NK-92 (cell line): ENCODE data around the gene ADGRA3.
"Not testable (repeated sequence)": the region's sequence is repeated elsewhere in the genome, so short reads cannot be mapped to it uniquely, and the experiment has no call there.

Experiments
- DNase-seq: peaks from one replicate; lab custom pipeline; 2025; ENCODE audit not compliant: unreplicated experiment; lab: John Stamatoyannopoulos, UW

The ADGRA3 gene

DNA sequence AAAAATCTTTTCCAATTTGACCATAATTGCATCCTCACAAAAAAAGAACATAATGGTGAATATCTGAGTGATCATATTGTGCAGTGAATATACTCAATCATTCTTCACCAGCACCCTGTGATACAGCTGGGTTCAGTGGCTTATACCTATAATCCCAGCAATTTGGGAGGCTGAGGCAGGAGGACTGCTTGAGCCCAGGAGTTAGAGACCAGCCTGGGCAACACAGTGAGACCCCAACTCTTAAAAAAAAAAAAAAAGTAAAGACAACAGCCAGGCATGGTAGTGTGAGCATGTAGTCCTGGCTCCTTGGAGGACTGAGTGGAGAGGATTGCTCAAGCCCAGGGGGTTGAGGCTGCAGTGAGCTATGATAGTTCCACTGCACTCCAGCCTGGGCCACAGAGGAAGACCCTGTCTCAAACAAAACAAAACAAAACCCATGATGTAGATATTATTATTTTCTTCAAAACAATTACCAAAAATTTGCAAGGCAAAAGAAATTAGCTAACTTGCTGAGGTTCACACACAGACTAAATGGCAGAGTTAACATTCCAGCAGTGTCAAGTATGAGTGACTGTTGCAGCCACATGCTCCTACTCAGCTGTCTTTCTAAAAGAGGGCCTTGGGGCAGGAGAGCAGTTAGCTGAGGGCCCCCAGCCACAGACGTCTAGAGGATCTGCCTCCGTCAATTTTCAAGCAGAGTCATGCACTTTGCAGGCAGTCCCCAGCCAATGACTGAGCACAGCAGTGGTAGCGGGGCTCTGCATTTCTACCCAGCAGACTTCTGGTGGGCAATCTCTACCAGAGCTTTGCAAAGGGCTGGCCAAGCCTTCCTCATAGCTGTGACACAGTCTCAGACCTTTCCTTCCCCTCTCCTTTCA lies 33.4 kb downstream of the ADGRA3 start:
- DNase-seq: no peak

DNA sequence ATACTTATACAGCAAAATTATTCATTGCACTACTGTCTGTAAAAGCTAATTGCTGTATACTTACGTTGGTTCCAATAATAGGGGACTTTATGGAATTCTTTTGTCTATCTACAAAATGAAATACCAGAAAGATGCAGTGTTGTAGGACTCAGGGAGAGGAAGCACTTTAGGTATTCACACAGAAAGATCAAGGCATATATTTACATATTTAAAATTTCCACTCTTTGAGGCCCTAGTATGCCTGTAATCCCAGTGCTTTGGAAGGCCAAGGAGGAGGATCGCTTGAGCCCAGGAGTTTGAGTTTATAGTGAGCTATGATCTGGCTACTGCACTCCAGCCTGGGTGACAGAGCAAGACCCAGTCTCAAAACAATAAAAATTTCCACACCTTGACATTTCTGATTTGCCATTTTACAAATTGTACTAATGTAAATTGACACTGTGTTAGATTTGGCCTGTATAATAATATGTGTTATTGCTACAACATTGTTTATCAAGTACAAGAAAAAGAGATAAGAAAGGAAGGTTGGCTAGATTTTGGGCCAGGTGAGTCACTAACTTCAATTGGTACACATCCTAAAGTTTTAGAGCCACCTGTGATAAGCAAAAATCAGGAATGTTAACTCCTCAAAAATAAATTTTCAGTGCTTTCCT lies 35.1 kb downstream of the ADGRA3 start:
- DNase-seq: no peak

DNA sequence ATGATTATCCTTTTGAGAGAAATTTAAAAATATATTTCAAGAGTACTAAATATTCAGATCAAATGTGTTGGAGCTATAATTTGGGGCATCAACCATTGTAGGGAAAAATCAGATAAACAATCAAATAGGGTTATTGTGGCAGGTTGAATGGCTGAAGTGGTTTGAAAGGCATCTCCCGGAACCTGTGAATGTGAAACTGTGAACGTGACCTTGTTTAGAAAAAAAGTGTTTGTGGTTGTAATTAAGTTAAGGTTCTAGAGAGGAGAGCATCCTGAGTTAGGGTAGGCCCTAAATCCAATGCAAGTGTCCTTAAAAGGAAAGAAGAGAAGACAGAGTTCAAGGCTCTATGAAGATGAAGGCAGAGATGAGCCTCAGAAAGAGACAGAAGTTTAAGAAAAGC lies 37.4 kb downstream of the ADGRA3 start:
- DNase-seq: no peak

DNA sequence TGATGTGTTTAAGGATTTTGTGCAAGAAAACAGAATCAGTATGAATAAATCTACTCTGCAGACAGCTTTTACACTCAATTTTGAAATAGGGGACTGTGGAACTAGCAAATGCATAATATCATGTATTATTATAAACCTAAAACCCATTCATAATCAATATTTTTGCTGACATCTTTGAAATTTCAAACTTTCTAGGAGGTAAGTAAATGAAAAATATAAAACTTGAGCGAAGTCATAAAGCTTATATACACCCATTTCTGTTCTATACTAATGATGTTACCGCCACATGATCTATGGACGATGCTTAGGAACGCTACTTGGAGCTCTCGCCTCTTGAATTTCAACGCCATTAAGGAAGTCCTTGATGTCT lies 38.1 kb downstream of the ADGRA3 start:
- no peak for DNase-seq

DNA sequence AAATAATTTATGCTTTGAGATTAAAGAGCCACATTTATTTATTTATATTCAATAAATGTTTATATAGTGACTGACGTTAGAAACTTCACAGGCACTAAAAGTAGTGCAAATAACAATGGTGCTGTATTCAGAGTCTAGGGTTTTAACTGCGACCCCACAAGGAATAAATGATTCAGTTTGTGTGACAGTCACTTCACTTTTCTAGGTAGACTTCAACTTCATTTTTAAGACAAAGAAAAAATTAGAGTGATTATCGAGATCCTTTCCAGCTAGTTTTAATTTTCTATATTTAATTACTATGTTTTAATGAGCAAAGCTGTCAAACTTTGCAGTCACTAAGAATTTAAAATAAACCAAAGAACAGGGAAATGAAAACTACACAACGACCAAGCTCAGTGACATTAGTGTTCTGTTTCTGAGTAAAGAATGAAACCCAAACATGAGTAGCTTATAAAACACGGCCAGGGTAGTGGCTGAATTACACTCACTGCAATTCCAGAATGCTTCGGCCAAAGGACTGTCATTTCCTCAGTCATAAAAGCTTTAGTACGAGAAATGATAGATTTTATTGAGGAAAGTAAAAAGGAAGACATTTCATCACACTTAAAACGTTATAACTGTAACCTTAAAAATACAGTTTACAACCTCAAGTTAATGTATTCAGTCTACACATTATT lies 38.6 kb downstream of the ADGRA3 start:
- DNase-seq: no peak

DNA sequence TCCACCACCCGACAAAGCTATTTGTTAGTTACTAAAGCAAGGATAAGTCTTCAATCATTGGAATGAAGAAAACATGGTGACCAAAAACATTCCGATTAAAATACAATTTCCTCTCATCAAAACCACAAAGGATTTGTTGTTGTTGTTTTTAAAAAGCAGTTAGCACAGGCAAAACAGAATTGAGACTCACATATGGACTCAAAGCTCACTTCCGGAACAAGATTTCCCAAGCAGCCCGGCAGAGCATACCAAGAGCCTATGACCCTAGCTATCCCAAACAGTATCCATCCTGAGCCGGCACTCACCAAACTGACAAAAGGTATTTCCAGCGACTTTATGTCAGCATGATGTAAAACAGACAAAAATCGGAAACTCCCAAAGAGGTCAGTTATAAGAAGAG lies 39.9 kb downstream of the ADGRA3 start:
- DNase-seq: no peak

DNA sequence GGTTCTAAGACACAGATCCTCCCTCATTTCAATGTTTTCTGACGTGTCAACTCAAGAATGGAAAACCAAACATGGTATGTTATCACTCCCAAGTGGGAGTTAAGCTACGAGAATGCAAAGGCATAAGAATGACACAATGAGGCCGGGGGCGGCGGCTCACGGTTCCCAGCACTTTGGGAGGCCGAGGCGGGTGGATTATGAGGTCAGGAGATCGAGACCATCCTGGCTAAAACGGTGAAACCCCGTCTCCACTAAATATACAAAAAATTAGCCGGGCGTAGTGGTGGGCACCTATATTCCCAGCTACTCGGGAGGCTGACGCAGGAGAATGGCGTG lies 40.6 kb downstream of the ADGRA3 start:
- not testable (repeated sequence) for DNase-seq

DNA sequence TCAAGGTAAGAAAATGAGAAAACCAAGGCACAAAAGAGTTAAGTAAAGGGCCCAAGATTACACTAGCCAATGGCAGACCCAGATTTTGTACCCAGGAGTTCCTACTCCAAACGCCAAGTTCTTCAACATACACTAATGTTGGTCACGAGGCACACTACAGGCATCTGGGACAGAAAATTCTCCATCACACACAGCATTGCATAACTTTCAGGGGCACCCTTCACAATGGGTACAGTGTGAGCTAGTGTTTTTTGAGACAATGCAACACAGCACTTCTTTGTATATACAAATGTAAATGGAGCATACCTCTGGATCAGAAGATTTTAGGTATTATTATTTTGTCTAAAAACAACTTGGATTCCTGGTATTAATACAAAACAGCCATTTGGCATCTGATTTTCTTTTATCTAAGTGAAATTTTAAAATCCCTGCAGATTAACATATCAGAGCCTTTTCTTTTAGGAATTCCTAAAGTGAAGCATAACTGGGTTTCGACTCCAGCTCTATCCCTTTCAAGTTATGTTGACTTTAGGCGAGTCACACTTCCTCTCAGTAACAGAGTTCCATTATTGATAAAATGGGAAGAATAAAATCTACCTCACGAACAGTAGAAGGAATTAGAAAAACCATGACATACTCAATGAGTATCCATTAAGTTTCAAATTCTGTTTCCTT lies 41.1 kb downstream of the ADGRA3 start:
- no peak for DNase-seq

DNA sequence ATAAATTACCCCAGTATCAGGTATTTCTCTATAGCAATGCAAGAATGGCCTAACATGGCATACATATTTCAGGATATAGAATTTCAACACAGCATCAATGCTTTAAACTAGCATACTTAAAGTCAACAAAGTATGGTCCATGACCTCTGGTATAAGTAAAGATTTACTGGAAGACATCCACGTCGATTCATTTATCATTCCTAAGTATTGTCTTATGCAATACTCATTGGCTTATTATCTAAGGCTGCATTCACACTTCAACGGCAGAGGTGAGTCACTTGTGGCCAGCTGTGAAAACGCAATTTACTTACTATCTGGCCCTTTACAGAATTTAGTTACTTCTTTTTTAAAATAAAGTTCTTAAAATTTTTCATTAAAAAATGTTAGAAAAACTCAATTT lies 42.6 kb downstream of the ADGRA3 start:
- DNase-seq: no peak

DNA sequence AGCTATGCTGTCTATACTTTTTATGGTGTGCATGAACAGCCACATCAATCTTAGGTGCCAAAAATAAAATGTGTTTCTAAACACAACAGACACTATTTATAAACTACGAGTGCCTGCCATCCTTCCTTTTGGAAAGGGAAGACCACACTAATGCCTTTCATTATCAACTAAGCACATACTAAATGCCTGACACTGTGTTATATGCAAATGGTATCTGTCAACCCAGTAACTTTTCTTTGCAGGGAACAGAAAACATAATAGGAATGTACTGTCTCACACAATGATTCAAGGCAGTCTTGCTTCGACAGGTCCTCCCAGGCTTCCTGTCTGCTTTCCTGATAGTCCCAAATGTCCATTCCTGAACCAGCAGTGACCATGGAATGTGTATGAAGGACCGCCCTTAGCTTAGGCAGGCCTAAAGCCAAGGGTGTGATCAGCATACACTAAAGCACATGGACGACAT lies 43.8 kb downstream of the ADGRA3 start:
- DNase-seq: no peak

DNA sequence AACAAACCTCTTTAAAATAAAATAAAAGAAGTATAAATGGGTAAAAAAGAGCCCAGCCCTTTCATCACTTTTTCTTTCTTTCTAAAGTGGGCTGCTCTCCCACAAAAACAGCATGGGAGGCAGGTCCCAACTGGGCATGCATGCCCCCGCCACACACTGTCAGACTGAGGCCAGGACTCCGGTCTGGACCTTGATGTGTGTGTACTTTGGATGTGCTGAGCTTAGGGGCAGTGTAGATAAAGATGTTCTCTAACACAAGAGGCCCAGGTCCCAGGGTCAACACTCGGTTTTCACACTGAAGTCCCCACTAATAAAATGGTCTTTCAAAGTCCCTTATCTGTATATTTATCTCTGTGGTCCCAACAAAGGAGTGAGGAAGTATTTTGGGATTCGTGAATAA lies 44.4 kb downstream of the ADGRA3 start:
- DNase-seq: no peak

DNA sequence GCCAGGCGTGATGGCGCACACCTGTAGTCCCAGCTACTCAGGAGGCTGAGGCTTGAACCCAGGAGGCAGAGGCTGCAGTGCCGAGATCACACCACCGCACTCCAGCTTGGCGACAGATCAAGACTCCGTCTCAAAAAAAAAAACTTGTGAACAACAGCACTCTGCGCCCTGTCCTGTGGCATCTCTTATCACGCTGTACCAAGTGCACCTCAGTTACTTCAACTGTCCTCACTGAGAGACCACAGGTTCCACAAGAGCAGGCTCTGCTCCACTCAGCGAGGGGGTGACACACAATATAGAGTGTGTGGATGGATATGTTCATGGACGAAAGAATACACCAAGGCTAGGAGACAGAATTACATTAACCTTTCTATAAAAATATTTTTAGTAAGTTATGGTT lies 49.3 kb downstream of the ADGRA3 start:
- no peak for DNase-seq

DNA sequence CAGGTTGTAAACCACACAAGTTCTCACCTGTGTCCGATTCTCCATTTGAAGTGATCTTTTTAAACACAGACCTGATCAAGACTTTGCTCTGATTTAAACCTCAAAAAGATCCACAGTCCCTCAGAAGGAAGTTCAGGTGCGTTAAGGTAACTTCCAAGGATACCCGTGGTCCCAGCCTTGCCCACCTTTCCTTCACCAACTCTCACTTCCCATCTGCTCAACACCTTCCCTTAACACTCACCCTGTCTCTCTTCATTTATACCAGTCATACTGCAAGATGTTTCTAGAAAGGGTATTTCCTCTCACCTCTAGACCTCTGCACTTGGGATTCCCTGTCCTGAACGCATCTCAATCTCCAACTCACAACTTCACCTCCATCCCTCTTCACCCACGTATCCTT lies 49.9 kb downstream of the ADGRA3 start:
- no peak for DNase-seq

DNA sequence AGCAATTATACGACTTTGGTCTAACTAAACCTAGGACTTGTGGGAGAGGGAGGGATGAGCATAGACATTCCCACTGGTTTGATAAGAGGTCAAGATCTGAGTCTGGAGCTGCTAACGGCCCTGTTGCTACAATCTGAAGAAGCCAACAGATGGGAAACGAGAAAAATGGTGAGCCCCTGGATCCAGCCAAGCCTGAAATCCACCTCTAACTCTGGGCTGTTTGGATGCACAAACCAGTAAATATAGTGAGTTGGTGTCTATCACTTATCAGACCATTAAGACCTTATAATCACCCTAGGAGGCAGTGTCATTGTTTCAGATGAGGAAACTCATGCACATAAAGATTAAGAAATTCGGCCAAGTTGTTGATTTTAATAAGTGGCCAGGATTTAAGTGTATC lies 50.5 kb downstream of the ADGRA3 start:
- no peak for DNase-seq

DNA sequence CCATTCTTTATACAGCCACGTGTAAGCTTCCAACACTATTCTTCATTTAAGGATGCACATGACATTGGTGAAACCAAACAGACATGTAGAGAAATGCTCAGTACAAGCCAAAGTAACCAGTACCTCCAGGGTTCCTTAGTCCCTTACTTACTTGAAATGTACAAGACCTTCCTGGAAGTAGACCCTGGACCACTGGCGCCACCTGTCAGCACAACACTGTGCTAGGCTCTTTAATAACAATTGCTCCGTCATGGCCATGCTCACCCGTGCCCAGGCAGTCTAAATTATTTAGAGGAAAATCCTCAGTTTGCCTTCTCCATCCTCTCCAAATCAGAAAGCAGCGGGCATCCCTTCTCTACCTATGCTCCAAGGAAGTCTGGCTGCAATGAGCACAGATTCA lies 52.7 kb downstream of the ADGRA3 start:
- no peak for DNase-seq

DNA sequence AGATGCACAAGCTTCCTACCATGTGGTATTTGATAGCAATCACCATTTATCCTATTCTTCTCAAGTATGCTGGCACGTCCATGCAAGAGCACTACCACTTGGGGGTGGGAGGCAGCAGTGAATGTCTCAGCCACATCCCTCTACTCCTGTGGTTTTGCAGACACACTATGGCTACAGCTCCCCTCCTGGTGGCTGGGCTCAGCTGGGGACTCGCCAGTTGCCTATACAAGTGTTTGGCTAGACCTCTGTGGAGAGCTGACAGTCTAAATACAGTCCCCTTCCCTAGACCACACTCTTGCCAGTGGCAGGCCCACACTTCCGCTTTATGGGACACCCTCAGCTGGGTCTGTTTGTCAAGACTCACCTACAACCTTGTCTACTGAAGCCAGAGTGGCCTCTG lies 53.2 kb downstream of the ADGRA3 start:
- no peak for DNase-seq

DNA sequence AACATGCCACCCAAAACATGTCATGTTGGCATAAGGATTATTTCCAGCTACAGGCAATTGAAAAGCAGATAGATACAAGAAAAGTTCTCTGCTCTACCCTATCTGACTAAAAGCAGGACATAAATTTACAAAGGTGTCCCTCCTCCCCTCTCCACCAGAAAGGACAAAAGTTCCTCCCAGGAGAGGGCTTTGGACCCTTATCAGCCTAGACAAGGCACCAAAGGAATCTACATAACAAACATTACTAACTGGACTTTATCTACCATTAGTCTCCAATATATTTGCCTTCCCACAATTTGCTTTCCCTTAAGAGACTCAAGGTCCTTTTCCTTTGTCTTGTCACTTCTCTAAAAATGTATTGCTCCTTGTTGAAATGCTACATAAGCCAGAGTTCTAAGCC lies 55.6 kb downstream of the ADGRA3 start:
- no peak for DNase-seq

DNA sequence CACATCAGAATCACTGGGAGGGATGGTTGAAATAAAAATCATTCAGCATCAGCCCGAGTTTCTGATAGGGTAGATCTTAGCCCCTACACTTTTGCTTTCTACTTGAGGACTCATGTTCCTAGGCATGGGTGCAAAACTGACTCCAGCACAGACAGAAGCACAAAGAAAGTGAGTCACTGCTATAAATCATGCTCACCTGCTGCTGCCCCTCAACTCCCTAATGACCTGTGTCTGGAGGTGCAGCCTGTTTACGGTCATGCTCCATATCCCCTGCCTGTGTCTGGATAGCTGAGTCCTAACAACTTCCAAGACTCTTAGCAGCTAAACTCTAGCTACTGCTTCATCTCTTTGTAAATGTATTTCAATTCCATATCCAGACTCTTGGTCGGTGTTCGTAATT lies 57.8 kb downstream of the ADGRA3 start:
- no peak for DNase-seq

DNA sequence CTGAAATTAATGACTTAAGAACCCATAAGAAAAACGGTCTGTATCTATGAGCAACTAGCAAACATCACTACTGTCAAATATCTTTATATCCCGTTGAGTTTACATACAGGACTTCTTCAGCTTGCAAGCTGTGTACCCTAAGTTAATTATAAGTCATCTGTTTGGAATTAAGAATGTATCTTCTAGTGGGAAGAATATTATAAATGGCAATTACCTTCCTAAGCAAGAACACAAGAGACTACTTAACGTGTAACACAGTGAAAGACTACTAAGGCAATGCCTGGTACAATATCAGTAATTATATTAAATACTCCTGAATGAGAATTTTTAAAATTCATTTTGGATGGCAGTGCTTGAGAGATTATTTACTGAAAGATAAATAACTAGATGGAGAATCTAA lies 58.5 kb downstream of the ADGRA3 start:
- DNase-seq: no peak

DNA sequence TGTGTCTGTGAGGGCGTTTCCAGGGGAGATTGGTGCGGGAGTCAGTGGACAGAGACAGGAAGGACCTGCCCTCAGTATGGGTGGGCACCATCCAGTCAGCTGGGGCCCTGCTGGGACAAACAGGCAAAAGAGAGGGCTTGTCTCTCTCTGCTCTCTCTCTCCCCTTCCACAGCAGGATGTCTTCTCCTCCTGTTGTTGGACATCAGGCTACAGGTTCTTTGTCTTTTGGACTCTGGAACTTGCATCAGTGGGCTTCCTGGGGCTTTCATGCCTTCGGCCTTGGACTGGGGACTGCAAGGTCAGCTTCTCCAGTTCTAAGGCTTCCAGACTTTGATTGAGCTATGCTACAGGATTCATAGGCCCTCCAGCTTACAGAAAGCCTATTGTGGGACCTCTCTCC lies 59.6 kb downstream of the ADGRA3 start:
- DNase-seq: no peak

DNA sequence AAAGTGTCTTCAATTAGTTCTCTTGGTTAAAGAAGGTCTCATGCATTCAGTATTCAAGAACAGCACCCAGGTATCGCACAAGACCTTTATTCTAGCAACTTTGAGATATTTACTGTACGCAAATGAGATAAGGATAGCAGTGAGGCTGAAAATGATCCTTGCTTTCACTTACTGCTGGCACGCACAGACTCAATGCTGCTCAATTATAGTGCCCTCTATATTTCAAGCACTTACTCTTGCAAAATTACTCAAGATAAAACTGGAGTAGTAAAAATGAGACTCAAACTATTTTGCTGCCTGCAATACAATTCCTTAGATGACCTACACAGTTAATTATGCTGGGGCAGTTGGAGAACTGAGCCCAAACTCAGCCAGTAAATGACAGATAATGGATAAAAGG lies 60.9 kb downstream of the ADGRA3 start:
- no peak for DNase-seq
